A172 (cell line): ENCODE data around the gene MYLK. TPM values are rescaled to one million over a fixed set of nuclear protein-coding genes. Genes with fewer than 3 reads are reported as not detected.

Experiments
- total RNA-seq: library from RNA; depleted of rRNA; stranded (reverse); fragments of >200 nt; shearing (Covaris generic); gene quantifications from 2 replicates; pipeline ENCODE4 v1.2.3, GENCODE V29; 2014; rRNA removed

The MYLK gene
- total RNA-seq, 1 experiment from 2014 or later = 109 TPM

Other genes with a start within 250 kb of the MYLK start
- 53.4 and 53.8 TPM in 2 replicates for gene CCDC14, start 76.9 kb upstream of the MYLK start, total RNA-seq
- gene ROPN1, start 107.8 kb upstream of the MYLK start, total RNA-seq = 0.14 TPM in 1 of 2 replicates, not detected in the other
- 9.5 and 13.2 TPM in 2 replicates for gene KALRN, start 149.0 kb upstream of the MYLK start, total RNA-seq